Liver (tissue), 9 donors: Measurements from ENCODE around the gene CYBB. TPM values are rescaled to one million over a fixed set of nuclear protein-coding genes. Genes with fewer than 3 reads are reported as not detected.

Experiments
- DNase-seq: peaks from one replicate; pipeline ENCODE4 v3.0.0-alpha.2; 2017; ENCODE audit warnings: low spot score
- H3K27ac ChIP-seq, 2 donors: one replicate each; pipeline ENCODE4 v1.7.0; 2013; ENCODE audit warnings: inconsistent platforms in 2 of 2, low read length in 2 of 2, control low read depth in 1 of 2, low read depth in 1 of 2, mild to moderate bottlenecking in 1 of 2
- H3K27me3 ChIP-seq, 4 donors: one replicate each; pipeline versions ENCODE4 v1.6.1 to v1.7.0; 2013; ENCODE audit warnings: low read length in 3 of 4, inconsistent platforms in 1 of 4, mild to moderate bottlenecking in 1 of 4, moderate library complexity in 1 of 4; ENCODE audit not compliant: control insufficient read depth in 4 of 4, insufficient read depth in 4 of 4
- H3K36me3 ChIP-seq, 4 donors: one replicate each; pipeline versions ENCODE4 v1.6.1 to v1.7.0; 2013; ENCODE audit warnings: low read length in 3 of 4, mild to moderate bottlenecking in 3 of 4, low read depth in 1 of 4, moderate library complexity in 1 of 4; ENCODE audit not compliant: control insufficient read depth in 4 of 4, insufficient read depth in 3 of 4
- H3K4me1 ChIP-seq, 4 donors: one replicate each; pipeline versions ENCODE4 v1.6.1 to v1.7.0; 2013; ENCODE audit warnings: low read length in 3 of 4, mild to moderate bottlenecking in 3 of 4, moderate library complexity in 1 of 4; ENCODE audit not compliant: control insufficient read depth in 4 of 4, insufficient read depth in 4 of 4
- H3K4me3 ChIP-seq, 3 donors: one replicate each; pipeline versions ENCODE4 v1.6.1 to v1.7.0; 2013; ENCODE audit warnings: low read length in 3 of 3, control low read depth in 1 of 3, low read depth in 1 of 3, mild to moderate bottlenecking in 1 of 3
- H3K9ac ChIP-seq, 2 donors: one replicate each; pipeline ENCODE4 v1.7.0; 2013; ENCODE audit warnings: low read length in 2 of 2, mild to moderate bottlenecking in 2 of 2, moderate library complexity in 2 of 2, control low read depth in 1 of 2, low read depth in 1 of 2
- H3K9me3 ChIP-seq, 4 donors: one replicate each; pipeline versions ENCODE4 v1.6.1 to v1.7.0; 2013; ENCODE audit warnings: low read length in 3 of 4; ENCODE audit not compliant: control insufficient read depth in 4 of 4
- EGR1 ChIP-seq, 2 donors: IDR thresholded peaks; 2 replicates each; pipeline ENCODE4 v1.6.1; 2016 to 2018; ENCODE audit warnings: antibody characterized with exemption in 2 of 2, low read depth in 2 of 2
- FOXA1 ChIP-seq: IDR thresholded peaks from 2 replicates; pipeline ENCODE4 v1.6.1; 2016; ENCODE audit warnings: antibody characterized with exemption
- FOXA2 ChIP-seq: IDR thresholded peaks from 2 replicates; pipeline ENCODE4 v1.6.1; 2016; ENCODE audit warnings: antibody characterized with exemption
- GABPA ChIP-seq, 2 donors: IDR thresholded peaks in 1 of 2; conservative IDR thresholded peaks in 1 of 2; 2 replicates each; pipeline ENCODE4 v1.6.1; 2016; ENCODE audit warnings: antibody characterized with exemption in 2 of 2, mild to moderate bottlenecking in 1 of 2, moderate library complexity in 1 of 2
- HNF4A ChIP-seq, 2 donors: conservative IDR thresholded peaks; 2 replicates each; pipeline ENCODE4 v1.6.1; 2016; ENCODE audit warnings: antibody characterized with exemption in 2 of 2, mild to moderate bottlenecking in 2 of 2
- HNF4G ChIP-seq: IDR thresholded peaks from 2 replicates; pipeline ENCODE4 v1.6.1; 2016; ENCODE audit warnings: antibody characterized with exemption
- JUND ChIP-seq, 2 donors: IDR thresholded peaks; 2 replicates each; pipeline ENCODE4 v1.6.1; 2016; ENCODE audit warnings: antibody characterized with exemption in 2 of 2
- NR2F2 ChIP-seq: IDR thresholded peaks from 2 replicates; pipeline ENCODE4 v1.6.1; 2016; ENCODE audit warnings: antibody characterized with exemption
- RAD21 ChIP-seq, 2 donors: IDR thresholded peaks; 2 replicates each; pipeline ENCODE4 v1.6.1; 2016; ENCODE audit warnings: antibody characterized with exemption in 2 of 2, mild to moderate bottlenecking in 2 of 2
- RXRA ChIP-seq, 2 donors: IDR thresholded peaks; 2 replicates each; pipeline ENCODE4 v1.6.1; 2017 to 2018; ENCODE audit warnings: antibody characterized with exemption in 2 of 2, mild to moderate bottlenecking in 1 of 2
- SP1 ChIP-seq: IDR thresholded peaks from 2 replicates; pipeline ENCODE4 v1.6.1; 2018; ENCODE audit warnings: antibody characterized with exemption, mild to moderate bottlenecking
- TAF1 ChIP-seq: conservative IDR thresholded peaks from 2 replicates; pipeline ENCODE4 v1.6.1; 2016; ENCODE audit warnings: antibody characterized with exemption, mild to moderate bottlenecking
- YY1 ChIP-seq: IDR thresholded peaks from 2 replicates; pipeline ENCODE4 v1.6.1; 2016; ENCODE audit warnings: antibody characterized with exemption, mild to moderate bottlenecking
- WGBS: extraction: QIAGEN DNeasy Blood & Tissue Kit; methylation state at CpG from one replicate; pipeline ENCODE4 v1.1.7; 2013; 5-methylcytosine and 5-hydroxymethylcytosine counted together
- polyA plus RNA-seq, 2 donors: library from polyadenylated mRNA; stranded (reverse) in 1 of 2; unstranded in 1 of 2; fragments of 200-250 nt in 1 of 2; fragments of >200 nt in 1 of 2; fragmentation: Nextera tagmentation in 1 of 2; extraction: Ambion mirVana in 1 of 2; gene quantifications; one replicate each; pipeline versions ENCODE4 v1.2.1 to v1.2.3, GENCODE V29; 2013 to 2015
- total RNA-seq, 2 donors: library from RNA; depleted of rRNA; stranded (reverse); fragments of >200 nt; gene quantifications; one replicate each; pipeline ENCODE4 v1.2.3, GENCODE V29; 2014
- TF ChIP-seq, protein P1 (sequence below): fragments of 150-350 bp; IDR thresholded peaks from 2 replicates; pipeline ENCODE4 v1.5.1; 2017; ENCODE audit warnings: improper control_type of control experiment, low read depth, low read length; ENCODE audit not compliant: missing input control
- TF ChIP-seq, protein P2 (sequence below): IDR thresholded peaks from 2 replicates; pipeline ENCODE4 v1.6.1; 2016; ENCODE audit warnings: antibody characterized with exemption
- TF ChIP-seq, protein P3 (sequence below): IDR thresholded peaks from 2 replicates; pipeline ENCODE4 v1.6.1; 2016; ENCODE audit warnings: antibody characterized with exemption
- TF ChIP-seq, protein P4 (sequence below): IDR thresholded peaks from 2 replicates; pipeline ENCODE4 v1.6.1; 2016; ENCODE audit warnings: antibody characterized with exemption, mild to moderate bottlenecking
- TF ChIP-seq, protein P5 (sequence below): IDR thresholded peaks from 2 replicates; pipeline ENCODE4 v1.6.1; 2016; ENCODE audit warnings: antibody characterized with exemption
- donor health status: healthy.
- donor health status: healthy.
- donor health status: healthy.
- donor health status: healthy.
- donor health status: healthy.

Gene CYBB
- total and polyA plus RNA-seq, 4 donors = 2.8 to 65.7 (median 14.5) TPM

DNA sequence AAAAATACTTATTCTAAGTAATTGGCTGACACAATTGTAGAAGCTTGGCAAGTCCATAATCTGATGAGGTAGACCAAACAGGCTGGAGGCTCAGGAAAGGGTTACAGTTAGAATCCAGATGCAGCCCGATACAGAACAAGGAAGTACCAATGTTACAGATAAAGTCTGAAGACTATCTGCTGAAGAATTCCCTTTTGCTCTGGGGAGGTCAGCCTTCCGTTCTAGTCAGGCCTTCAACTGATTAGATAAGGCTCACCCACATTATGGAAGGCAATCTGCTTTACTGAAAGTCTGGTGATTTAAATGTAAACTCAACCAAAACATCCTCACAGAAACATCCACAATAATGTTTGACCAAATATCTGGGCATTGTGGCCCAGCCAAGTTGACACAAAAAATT lies 74.9 kb downstream of the CYBB start:
- H3K36me3 ChIP-seq = peaks cover 0 to 2% (median 0%) of the 10 kb centered on the region in 4 donors
- no peak overlapping the region for H3K9ac ChIP-seq
- no peak overlapping the region for H3K4me3 ChIP-seq
- H3K4me1 ChIP-seq = no peaks in the 10 kb centered on the region
- TF ChIP-seq, protein P1, sequence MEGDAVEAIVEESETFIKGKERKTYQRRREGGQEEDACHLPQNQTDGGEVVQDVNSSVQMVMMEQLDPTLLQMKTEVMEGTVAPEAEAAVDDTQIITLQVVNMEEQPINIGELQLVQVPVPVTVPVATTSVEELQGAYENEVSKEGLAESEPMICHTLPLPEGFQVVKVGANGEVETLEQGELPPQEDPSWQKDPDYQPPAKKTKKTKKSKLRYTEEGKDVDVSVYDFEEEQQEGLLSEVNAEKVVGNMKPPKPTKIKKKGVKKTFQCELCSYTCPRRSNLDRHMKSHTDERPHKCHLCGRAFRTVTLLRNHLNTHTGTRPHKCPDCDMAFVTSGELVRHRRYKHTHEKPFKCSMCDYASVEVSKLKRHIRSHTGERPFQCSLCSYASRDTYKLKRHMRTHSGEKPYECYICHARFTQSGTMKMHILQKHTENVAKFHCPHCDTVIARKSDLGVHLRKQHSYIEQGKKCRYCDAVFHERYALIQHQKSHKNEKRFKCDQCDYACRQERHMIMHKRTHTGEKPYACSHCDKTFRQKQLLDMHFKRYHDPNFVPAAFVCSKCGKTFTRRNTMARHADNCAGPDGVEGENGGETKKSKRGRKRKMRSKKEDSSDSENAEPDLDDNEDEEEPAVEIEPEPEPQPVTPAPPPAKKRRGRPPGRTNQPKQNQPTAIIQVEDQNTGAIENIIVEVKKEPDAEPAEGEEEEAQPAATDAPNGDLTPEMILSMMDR = no peak
- TF ChIP-seq RXRA (IDR thresholded peaks at IDR 0.05) (no peak), FOXA1 (no peak), FOXA2 (no peak), HNF4A (conservative IDR thresholded peaks at IDR 0.05) (no peak), EGR1 (IDR thresholded peaks at IDR 0.05; ENCODE audit: low read depth in 2 of 2) (no peak), NR2F2 (no peak), GABPA (IDR thresholded peaks at IDR 0.05 in 1 of 2, conservative IDR thresholded peaks at IDR 0.05 in 1 of 2) (no peak), TAF1 (no peak), SP1 (no peak), HNF4G (no peak), RAD21 (IDR thresholded peaks at IDR 0.05) (no peak), YY1 (no peak), JUND (IDR thresholded peaks at IDR 0.05) (no peak)
- TF ChIP-seq, protein P2, sequence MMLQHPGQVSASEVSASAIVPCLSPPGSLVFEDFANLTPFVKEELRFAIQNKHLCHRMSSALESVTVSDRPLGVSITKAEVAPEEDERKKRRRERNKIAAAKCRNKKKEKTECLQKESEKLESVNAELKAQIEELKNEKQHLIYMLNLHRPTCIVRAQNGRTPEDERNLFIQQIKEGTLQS = no peak
- TF ChIP-seq, protein P3, sequence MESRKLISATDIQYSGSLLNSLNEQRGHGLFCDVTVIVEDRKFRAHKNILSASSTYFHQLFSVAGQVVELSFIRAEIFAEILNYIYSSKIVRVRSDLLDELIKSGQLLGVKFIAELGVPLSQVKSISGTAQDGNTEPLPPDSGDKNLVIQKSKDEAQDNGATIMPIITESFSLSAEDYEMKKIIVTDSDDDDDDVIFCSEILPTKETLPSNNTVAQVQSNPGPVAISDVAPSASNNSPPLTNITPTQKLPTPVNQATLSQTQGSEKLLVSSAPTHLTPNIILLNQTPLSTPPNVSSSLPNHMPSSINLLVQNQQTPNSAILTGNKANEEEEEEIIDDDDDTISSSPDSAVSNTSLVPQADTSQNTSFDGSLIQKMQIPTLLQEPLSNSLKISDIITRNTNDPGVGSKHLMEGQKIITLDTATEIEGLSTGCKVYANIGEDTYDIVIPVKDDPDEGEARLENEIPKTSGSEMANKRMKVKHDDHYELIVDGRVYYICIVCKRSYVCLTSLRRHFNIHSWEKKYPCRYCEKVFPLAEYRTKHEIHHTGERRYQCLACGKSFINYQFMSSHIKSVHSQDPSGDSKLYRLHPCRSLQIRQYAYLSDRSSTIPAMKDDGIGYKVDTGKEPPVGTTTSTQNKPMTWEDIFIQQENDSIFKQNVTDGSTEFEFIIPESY = no peak
- TF ChIP-seq, protein P4, sequence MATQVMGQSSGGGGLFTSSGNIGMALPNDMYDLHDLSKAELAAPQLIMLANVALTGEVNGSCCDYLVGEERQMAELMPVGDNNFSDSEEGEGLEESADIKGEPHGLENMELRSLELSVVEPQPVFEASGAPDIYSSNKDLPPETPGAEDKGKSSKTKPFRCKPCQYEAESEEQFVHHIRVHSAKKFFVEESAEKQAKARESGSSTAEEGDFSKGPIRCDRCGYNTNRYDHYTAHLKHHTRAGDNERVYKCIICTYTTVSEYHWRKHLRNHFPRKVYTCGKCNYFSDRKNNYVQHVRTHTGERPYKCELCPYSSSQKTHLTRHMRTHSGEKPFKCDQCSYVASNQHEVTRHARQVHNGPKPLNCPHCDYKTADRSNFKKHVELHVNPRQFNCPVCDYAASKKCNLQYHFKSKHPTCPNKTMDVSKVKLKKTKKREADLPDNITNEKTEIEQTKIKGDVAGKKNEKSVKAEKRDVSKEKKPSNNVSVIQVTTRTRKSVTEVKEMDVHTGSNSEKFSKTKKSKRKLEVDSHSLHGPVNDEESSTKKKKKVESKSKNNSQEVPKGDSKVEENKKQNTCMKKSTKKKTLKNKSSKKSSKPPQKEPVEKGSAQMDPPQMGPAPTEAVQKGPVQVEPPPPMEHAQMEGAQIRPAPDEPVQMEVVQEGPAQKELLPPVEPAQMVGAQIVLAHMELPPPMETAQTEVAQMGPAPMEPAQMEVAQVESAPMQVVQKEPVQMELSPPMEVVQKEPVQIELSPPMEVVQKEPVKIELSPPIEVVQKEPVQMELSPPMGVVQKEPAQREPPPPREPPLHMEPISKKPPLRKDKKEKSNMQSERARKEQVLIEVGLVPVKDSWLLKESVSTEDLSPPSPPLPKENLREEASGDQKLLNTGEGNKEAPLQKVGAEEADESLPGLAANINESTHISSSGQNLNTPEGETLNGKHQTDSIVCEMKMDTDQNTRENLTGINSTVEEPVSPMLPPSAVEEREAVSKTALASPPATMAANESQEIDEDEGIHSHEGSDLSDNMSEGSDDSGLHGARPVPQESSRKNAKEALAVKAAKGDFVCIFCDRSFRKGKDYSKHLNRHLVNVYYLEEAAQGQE = no peak
- TF ChIP-seq, protein P5, sequence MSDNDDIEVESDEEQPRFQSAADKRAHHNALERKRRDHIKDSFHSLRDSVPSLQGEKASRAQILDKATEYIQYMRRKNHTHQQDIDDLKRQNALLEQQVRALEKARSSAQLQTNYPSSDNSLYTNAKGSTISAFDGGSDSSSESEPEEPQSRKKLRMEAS = no peak
- no peak overlapping the region for H3K27ac ChIP-seq
- no peaks in the 10 kb centered on the region for H3K9me3 ChIP-seq
- no peak for DNase-seq
- H3K27me3 ChIP-seq = no peaks in the 10 kb centered on the region
- 52% methylated on average over 2 of the region's 2 CpGs for WGBS
